ENCODE results near the gene APOBEC3H.

Gene APOBEC3H

GRCh38 chr22:39081598-39081997 is 15.4 kb upstream of the APOBEC3H start:
- DNase-seq, result no peak

GRCh38 chr22:39083212-39084165 is 13.6 kb upstream of the APOBEC3H start:
- DNase-seq, result no peak

- DNase-seq, result no peak
Observed at GRCh38 chr22:39084666-39085065, 12.4 kb upstream of the APOBEC3H start.

- no peak for DNase-seq
Observed at GRCh38 chr22:39087098-39087497, 9.9 kb upstream of the APOBEC3H start.

- DNase-seq, result no peak
Observed at GRCh38 chr22:39087881-39088684, 9.0 kb upstream of the APOBEC3H start.

- DNase-seq, result no peak
Observed at GRCh38 chr22:39088685-39089032, 8.4 kb upstream of the APOBEC3H start.

- no peak for DNase-seq
Observed at GRCh38 chr22:39089928-39090327, 7.1 kb upstream of the APOBEC3H start.

- DNase-seq, result peak; percentile 91
Observed at GRCh38 chr22:39090426-39091064, 6.5 kb upstream of the APOBEC3H start.

GRCh38 chr22:39091126-39092081 is 5.6 kb upstream of the APOBEC3H start:
- DNase-seq, result no peak

GRCh38 chr22:39092111-39092862 is 4.8 kb upstream of the APOBEC3H start:
- no peak for DNase-seq

GRCh38 chr22:39094717-39095389 is 2.2 kb upstream of the APOBEC3H start:
- peak; percentile 59 for DNase-seq

- DNase-seq, result no peak
Observed at GRCh38 chr22:39095971-39096370, 1.1 kb upstream of the APOBEC3H start.

- no peak for DNase-seq
Observed at GRCh38 chr22:39098026-39098425, 982 bp downstream of the APOBEC3H start.

GRCh38 chr22:39098576-39098975 is 1.5 kb downstream of the APOBEC3H start:
- DNase-seq, result no peak

GRCh38 chr22:39101226-39101625 is 4.2 kb downstream of the APOBEC3H start:
- no peak for DNase-seq

GRCh38 chr22:39103431-39103830 is 6.4 kb downstream of the APOBEC3H start:
- DNase-seq, result no peak

- DNase-seq, result no peak
Observed at GRCh38 chr22:39106326-39106725, 9.3 kb downstream of the APOBEC3H start.

- no peak for DNase-seq
Observed at GRCh38 chr22:39108487-39108886, 11.4 kb downstream of the APOBEC3H start.

GRCh38 chr22:39109361-39109760 is 12.3 kb downstream of the APOBEC3H start:
- DNase-seq, result no peak

- no peak for DNase-seq
Observed at GRCh38 chr22:39110631-39111561, 13.9 kb downstream of the APOBEC3H start.

All from CD4-positive, alpha-beta T cell treated with Interleukin-21 for 1 hour (primary cell).